Activated CD4-positive, alpha-beta memory T cell treated with anti-CD3 and anti-CD28 coated beads for 36 hours (primary cell): ENCODE data around the gene MED25. TPM values are rescaled to one million over a fixed set of nuclear protein-coding genes. Genes with fewer than 3 reads are reported as not detected.

Source experiments
- CTCF ChIA-PET: fragments of 350-600 bp; sonication (Branson Sonifier 250); formaldehyde crosslinking; loops from one replicate; lab custom pipeline; 2021; ENCODE audit warnings: antibody characterized with exemption, inconsistent platforms; lab: Charles Lee
- POLR2A ChIA-PET: fragments of 350-600 bp; sonication (Branson Sonifier 250); formaldehyde crosslinking; loops from one replicate; lab custom pipeline; 2021; ENCODE audit warnings: antibody characterized with exemption; lab: Charles Lee
- DNase-seq: peaks from one replicate; pipeline ENCODE4 v3.0.0-alpha.2; 2020
- H3K27ac Mint-ChIP-seq: one replicate; pipeline ENCODE4 v1.8.0; 2021; ENCODE audit warnings: mixed read lengths
- H3K27me3 Mint-ChIP-seq: one replicate; pipeline ENCODE4 v1.8.0; 2021; ENCODE audit warnings: mixed read lengths
- H3K36me3 Mint-ChIP-seq: one replicate; pipeline ENCODE4 v1.8.0; 2021; ENCODE audit warnings: mixed read lengths
- H3K4me1 Mint-ChIP-seq: one replicate; pipeline ENCODE4 v1.8.0; 2021; ENCODE audit warnings: low read depth, mixed read lengths
- H3K4me3 Mint-ChIP-seq: one replicate; pipeline ENCODE4 v1.8.0; 2021; ENCODE audit warnings: mild to moderate bottlenecking, mixed read lengths
- H3K9me3 Mint-ChIP-seq: one replicate; pipeline ENCODE4 v1.8.0; 2021; ENCODE audit warnings: mixed read lengths
- intact Hi-C: fragments of 100-400 bp; cut with micrococcal nuclease; formaldehyde crosslinking; loops from one replicate; pipeline ENCODE4 v1.15.1; 2023
- total RNA-seq, 2 experiments: library from RNA; stranded (reverse); gene quantifications; one replicate each; pipeline ENCODE4 v1.2.3, GENCODE V29; 2021

MED25 gene
- total RNA-seq, 2 experiments from 2014 or later, result 45.6 to 50.2 TPM

DNA sequence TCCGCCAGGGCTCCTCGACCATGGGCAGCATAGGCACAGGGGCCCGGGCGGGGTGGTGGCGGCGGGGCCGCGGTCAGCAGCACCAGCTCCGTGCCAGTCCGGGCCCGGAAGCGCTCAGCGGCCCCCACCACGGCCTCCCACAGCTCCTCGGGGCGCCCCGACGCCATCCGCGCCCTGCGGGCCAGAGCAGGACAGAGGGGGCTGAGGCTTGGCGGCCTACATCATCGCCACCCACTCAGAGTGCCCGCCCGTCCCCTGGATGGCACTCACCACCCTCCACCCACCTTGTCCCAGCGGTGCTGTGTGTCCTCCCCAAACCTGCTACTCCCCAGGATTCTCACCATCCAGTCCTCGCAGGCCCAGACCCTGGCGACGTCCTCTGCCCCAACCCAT, 55.0 kb downstream of the MED25 start:
- CTCF ChIA-PET, result no interaction called here
- Mint-ChIP-seq H3K4me3 (no peak overlapping the region), H3K36me3 (peaks cover 5% of the 10 kb centered on the region), H3K27ac (no peak overlapping the region), H3K4me1 (peaks cover 35% of the 10 kb centered on the region), H3K9me3 (no peaks in the 10 kb centered on the region), H3K27me3 (no peaks in the 10 kb centered on the region)
- POLR2A ChIA-PET, result no interaction called here
- no peak for DNase-seq
- intact Hi-C loops, result no loop called here

- no peaks in the 10 kb centered on the region for H3K9me3 Mint-ChIP-seq
- intact Hi-C loops, result no loop called here
- H3K4me3 Mint-ChIP-seq, result no peak overlapping the region
- no peaks in the 10 kb centered on the region for H3K27me3 Mint-ChIP-seq
- H3K27ac Mint-ChIP-seq, result no peak overlapping the region
- no peak for DNase-seq
- peaks cover 33% of the 10 kb centered on the region for H3K4me1 Mint-ChIP-seq
- CTCF ChIA-PET, result no interaction called here
- POLR2A ChIA-PET, result no interaction called here
- peaks cover 6% of the 10 kb centered on the region for H3K36me3 Mint-ChIP-seq
Measured at GRCh38 chr19:49873834-49874233, 55.7 kb downstream of the MED25 start.

DNA sequence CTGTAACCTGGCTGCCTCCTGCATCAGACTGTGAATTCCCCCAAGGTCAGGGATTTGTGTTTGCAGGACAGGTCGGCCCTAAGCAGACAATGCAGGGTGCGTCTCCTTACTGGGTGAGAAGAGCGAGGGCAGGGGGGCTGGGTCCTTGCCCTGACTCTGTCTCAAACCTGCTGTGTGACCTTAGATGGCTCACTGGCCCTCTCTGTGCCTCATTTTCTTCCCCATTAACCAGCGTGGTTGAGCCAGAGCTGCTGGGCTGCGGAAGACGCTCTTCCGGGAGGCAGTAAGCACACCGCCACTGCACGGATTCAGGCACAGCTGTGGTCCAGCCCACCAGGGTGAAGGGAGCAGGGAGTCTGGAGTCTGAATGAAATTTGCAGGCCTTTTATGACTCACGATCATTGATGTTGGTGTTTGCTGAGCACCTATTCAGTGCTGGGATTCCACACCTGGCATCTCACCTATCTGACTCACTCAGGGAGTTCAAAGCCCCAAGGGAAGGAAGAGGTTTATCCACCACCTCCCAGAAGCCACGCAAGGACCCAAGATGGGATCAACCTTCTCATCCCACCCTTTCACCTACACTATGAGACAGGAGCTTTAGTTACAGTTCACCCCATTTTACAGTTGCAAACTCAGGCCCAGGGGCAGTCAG, 56.5 kb downstream of the MED25 start:
- ChIA-PET POLR2A (no interaction called here), CTCF (no interaction called here)
- intact Hi-C loops, result loop anchor here (5.0 kb wide), 1 partner anchor 377 kb away; the partner anchor contains the start of gene RPS11

DNA sequence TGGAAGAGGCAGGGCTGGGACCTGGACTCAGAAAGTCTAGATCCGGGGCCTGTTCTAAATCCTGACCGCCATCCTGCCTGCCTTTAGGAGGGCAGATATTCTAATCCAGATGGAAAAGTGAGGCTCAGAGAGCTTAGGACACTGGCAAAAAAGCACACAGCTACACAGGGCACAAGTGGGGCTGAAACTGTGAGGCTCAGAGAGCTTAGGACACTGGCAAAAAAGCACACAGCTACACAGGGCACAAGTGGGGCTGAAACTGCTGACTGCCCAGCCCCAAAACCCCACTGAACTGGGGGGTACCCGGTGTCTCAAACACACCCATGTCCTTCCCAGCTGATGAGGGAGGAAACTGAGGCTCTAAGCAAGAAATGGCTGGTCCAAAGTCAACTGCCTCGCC, 57.1 kb downstream of the MED25 start:
- Mint-ChIP-seq H3K4me1 (peaks cover 38% of the 10 kb centered on the region), H3K27ac (no peak overlapping the region), H3K27me3 (no peaks in the 10 kb centered on the region), H3K9me3 (no peaks in the 10 kb centered on the region), H3K4me3 (no peak overlapping the region), H3K36me3 (peaks cover 15% of the 10 kb centered on the region)
- DNase-seq, result no peak
- intact Hi-C loops, result loop anchor here (5.0 kb wide), 1 partner anchor 378 kb away; the partner anchor contains the start of gene RPS11
- CTCF ChIA-PET, result no interaction called here
- POLR2A ChIA-PET, result interaction anchor here (1.0 to 2.3 kb wide), 2 partner anchors 17 to 22 kb away, joined by 4 to 14 read pairs; partner anchors contain the start of gene IL4I1

More for the DNA sequence above, 56.5 kb downstream of the MED25 start:
- peaks cover 39% of the 10 kb centered on the region for H3K4me1 Mint-ChIP-seq
- H3K36me3 Mint-ChIP-seq, result peaks cover 13% of the 10 kb centered on the region
- H3K9me3 Mint-ChIP-seq, result no peaks in the 10 kb centered on the region
- H3K27ac Mint-ChIP-seq, result no peak overlapping the region
- no peaks in the 10 kb centered on the region for H3K27me3 Mint-ChIP-seq
- no peak for DNase-seq
- H3K4me3 Mint-ChIP-seq, result no peak overlapping the region

- H3K36me3 Mint-ChIP-seq, result peaks cover 21% of the 10 kb centered on the region
- ChIA-PET CTCF (interaction anchor here (1.5 kb wide), 1 partner anchor 15 kb away, joined by 4 read pairs; no protein-coding TSS in a partner anchor), POLR2A (interaction anchor here (0.8 to 2.9 kb wide), 5 partner anchors 12 to 53 kb away, joined by 3 to 21 read pairs (median 7); partner anchors contain the start of genes ATF5, IL4I1 and NUP62)
- H3K4me3 Mint-ChIP-seq, result no peak overlapping the region
- H3K27me3 Mint-ChIP-seq, result no peaks in the 10 kb centered on the region
- H3K9me3 Mint-ChIP-seq, result no peaks in the 10 kb centered on the region
- peak; percentile 65 for DNase-seq
- peaks cover 34% of the 10 kb centered on the region for H3K4me1 Mint-ChIP-seq
- intact Hi-C loops, result loop anchor here (1.0 to 5.0 kb wide), 3 partner anchors 234 to 1237 kb away; partner anchors contain the start of genes RPS11 and SCAF1
- no peak overlapping the region for H3K27ac Mint-ChIP-seq
Measured at GRCh38 chr19:49875857-49876421, 57.9 kb downstream of the MED25 start.

GRCh38 chr19:49876422-49877019, 58.4 kb downstream of the MED25 start:
- CTCF ChIA-PET, result interaction anchor here (1.5 kb wide), 1 partner anchor 14 kb away, joined by 4 read pairs; no protein-coding TSS in a partner anchor

DNA sequence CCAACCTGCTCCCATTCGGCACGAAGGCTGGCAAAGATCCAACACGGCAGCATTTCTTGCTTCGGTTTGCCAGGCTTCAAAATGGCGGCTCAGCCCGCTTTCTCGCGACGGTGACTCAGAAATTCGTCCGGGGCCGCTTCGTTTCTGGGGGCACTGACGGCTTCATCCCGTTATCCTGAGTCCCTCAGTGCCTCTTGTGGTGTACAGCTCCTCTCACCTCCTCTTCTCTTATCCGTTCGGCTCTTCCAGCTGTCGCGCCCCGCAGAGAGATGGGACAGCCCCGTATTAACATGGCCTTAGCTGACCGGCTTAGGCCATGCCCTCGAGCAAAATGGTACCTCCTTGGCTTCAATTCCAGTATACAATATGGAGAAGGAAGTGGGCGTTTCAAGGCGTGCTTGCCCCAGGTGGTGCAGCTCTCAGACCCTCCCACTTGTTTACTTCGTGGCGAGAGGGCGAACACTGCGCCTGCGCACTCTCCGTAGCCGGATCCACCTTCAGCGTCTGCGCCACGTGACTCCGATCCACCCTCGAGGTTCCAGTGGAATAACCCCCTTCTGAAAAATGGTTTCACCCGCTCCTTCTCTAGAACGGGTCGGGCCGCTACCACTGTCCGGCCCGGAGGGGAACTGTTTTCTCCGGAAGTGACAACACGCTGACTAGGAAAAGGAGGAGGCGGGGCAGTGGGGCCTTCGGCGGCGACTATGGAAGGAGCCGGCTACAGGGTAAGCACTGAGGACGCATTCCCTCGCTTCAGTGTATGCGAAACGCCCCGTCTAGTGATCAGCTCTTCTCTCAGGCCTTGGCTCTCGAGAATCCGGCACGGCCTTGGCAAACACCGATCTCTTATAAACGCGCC, 59.2 kb downstream of the MED25 start, which contains the start of the genes AKT1S1 and TBC1D17:
TSS of gene AKT1S1 (minus strand) at position 336 of the 859 bp plus-strand sequence. CDS start 4,060 bp downstream, outside the sequence.
TSS of gene TBC1D17 (plus strand) at position 683 of the 859 bp plus-strand sequence. CDS start at position 705, 22 bp downstream.
- Mint-ChIP-seq H3K4me1 (peaks cover 26% of the 10 kb centered on the region), H3K36me3 (peaks cover 30% of the 10 kb centered on the region), H3K9me3 (no peaks in the 10 kb centered on the region), H3K27ac (no peak within 1 kb of the TSS), H3K27me3 (no peaks in the 10 kb centered on the region), H3K4me3 (no peak within 1 kb of the TSS)
- POLR2A ChIA-PET, result interaction anchor here (0.8 to 2.9 kb wide), 10 partner anchors 9 to 52 kb away, joined by 3 to 21 read pairs (median 6); partner anchors contain the start of genes ATF5, IL4I1, NUP62 and PTOV1
- peak; percentile 99 for DNase-seq
- CTCF ChIA-PET, result interaction anchor here (0.9 to 1.5 kb wide), 2 partner anchors 13 to 159 kb away, joined by 3 to 4 read pairs; no protein-coding TSS in a partner anchor
- intact Hi-C loops, result loop anchor here (1.0 to 5.0 kb wide), 8 partner anchors 8 to 1238 kb away; partner anchors contain the start of genes FUZ and RPS11

More at GRCh38 chr19:49876422-49877019, 58.4 kb downstream of the MED25 start:
- Mint-ChIP-seq H3K27me3 (no peaks in the 10 kb centered on the region), H3K27ac (no peak overlapping the region), H3K4me3 (no peak overlapping the region), H3K9me3 (no peaks in the 10 kb centered on the region), H3K36me3 (peaks cover 26% of the 10 kb centered on the region), H3K4me1 (peaks cover 33% of the 10 kb centered on the region)
- DNase-seq, result peak; percentile 99
- intact Hi-C loops, result loop anchor here (1.0 to 5.0 kb wide), 9 partner anchors 7 to 1238 kb away; partner anchors contain the start of genes FUZ, RPS11 and SCAF1
- POLR2A ChIA-PET, result interaction anchor here (0.8 to 2.9 kb wide), 10 partner anchors 10 to 52 kb away, joined by 3 to 21 read pairs (median 6); partner anchors contain the start of genes ATF5, IL4I1, NUP62 and PTOV1

DNA sequence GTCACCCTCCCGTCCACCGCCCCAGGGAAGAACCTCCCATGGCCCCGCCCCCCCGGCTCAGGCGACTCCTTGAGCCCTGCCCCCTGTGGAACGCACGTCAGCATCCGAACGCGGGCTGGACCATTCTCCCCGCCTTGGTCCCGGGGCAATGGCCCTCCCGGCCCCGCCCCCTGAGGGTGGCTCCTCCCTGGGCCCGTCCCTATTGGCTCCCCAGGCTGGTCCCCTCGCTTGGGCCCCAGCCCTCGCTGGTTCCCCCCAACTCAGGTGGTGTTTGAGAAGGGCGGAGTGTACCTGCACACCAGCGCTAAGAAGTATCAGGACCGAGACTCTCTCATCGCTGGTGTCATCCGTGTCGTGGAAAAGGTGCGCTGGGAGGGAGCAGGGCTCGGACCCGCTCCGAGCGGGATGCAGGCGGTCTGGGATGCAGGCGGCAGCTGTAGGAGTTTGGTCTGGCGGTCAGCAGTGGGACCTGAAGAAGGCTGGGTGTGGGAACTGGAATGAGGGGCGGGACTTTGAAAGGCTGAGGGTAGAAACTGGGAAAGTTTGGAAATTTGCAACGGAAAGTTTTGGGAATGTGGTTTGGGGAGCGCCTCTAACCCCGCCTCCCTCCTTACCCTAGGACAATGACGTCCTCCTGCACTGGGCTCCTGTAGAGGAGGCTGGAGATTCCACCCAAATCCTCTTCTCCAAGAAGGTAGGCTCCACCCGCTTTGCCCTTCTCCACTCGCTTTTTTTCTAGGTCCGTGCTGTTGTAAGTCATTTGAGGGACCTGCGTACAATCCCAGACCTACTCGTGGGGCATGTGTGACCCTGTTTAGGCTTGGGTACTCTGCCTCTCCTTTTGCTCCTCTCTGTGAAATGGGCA, 60.0 kb downstream of the MED25 start:
- intact Hi-C loops, result loop anchor here (1.0 to 5.0 kb wide), 9 partner anchors 9 to 1239 kb away; partner anchors contain the start of genes FUZ and RPS11
- Mint-ChIP-seq H3K4me1 (peaks cover 25% of the 10 kb centered on the region), H3K36me3 (peaks cover 37% of the 10 kb centered on the region), H3K9me3 (no peaks in the 10 kb centered on the region), H3K27ac (no peak overlapping the region), H3K4me3 (no peak overlapping the region), H3K27me3 (no peaks in the 10 kb centered on the region)
- POLR2A ChIA-PET, result interaction anchor here (0.8 to 2.9 kb wide), 8 partner anchors 9 to 51 kb away, joined by 3 to 21 read pairs (median 6); partner anchors contain the start of genes ATF5 and NUP62
- DNase-seq, result peak; percentile 99
- CTCF ChIA-PET, result interaction anchor here (0.9 kb wide), 1 partner anchor 160 kb away, joined by 3 read pairs; no protein-coding TSS in a partner anchor

- Mint-ChIP-seq H3K9me3 (no peaks in the 10 kb centered on the region), H3K27me3 (no peaks in the 10 kb centered on the region), H3K4me1 (peaks cover 25% of the 10 kb centered on the region), H3K27ac (peak overlapping the region; percentile 49), H3K36me3 (peaks cover 43% of the 10 kb centered on the region), H3K4me3 (no peak overlapping the region)
- intact Hi-C loops, result loop anchor here (1.0 to 5.0 kb wide), 2 partner anchors 12 to 381 kb away; partner anchors contain the start of gene RPS11
- ChIA-PET CTCF (no interaction called here), POLR2A (interaction anchor here (1.0 to 2.9 kb wide), 3 partner anchors 13 to 50 kb away, joined by 3 to 21 read pairs (median 5); partner anchors contain the start of genes ATF5 and NUP62)
- no peak for DNase-seq
Measured at GRCh38 chr19:49878744-49879070, 60.6 kb downstream of the MED25 start.
